Muscle of leg (tissue), 11 donors: ENCODE data around the gene HSPBP1. TPM values are rescaled to one million over a fixed set of nuclear protein-coding genes. Genes with fewer than 3 reads are reported as not detected.

Experiments used
- DNase-seq: peaks from one replicate; pipeline ENCODE4 v3.0.0; 2013
- H3K27ac ChIP-seq: one replicate; pipeline ENCODE4 v1.5.1; 2013; ENCODE audit warnings: mild to moderate bottlenecking, low read length, control low read depth
- H3K27me3 ChIP-seq: one replicate; pipeline ENCODE4 v1.6.1; 2013; ENCODE audit warnings: low read length; ENCODE audit not compliant: control insufficient read depth, insufficient read depth
- H3K36me3 ChIP-seq: one replicate; pipeline ENCODE4 v1.6.1; 2013; ENCODE audit warnings: low read length; ENCODE audit not compliant: control insufficient read depth, insufficient read depth
- H3K4me1 ChIP-seq: one replicate; pipeline ENCODE4 v1.6.1; 2013; ENCODE audit warnings: low read length; ENCODE audit not compliant: control insufficient read depth, insufficient read depth
- H3K4me3 ChIP-seq: one replicate; pipeline ENCODE4 v1.5.1; 2013; ENCODE audit warnings: low read length, control low read depth
- H3K9me3 ChIP-seq: replicated peaks from 2 replicates; pipeline ENCODE4 v1.6.1; 2013; ENCODE audit warnings: low read depth, low read length; ENCODE audit not compliant: control insufficient read depth
- WGBS: methylation state at CpG from one replicate; pipeline ENCODE4 v1.1.5; 2013; ENCODE audit warnings: missing lambda C conversion rate; ENCODE audit not compliant: insufficient coverage; 5-methylcytosine and 5-hydroxymethylcytosine counted together
- polyA plus RNA-seq, 8 donors: library from polyadenylated mRNA; unstranded; fragments of 120-200 nt; gene quantifications; one replicate each; pipeline versions ENCODE4 v1.2.1 to v1.2.3, GENCODE V29; 2013; ENCODE audit warnings: inconsistent platforms in 1 of 8, low replicate concordance in 1 of 8; ENCODE audit not compliant: insufficient read length in 8 of 8, insufficient read depth in 1 of 8
- total RNA-seq: library from RNA; stranded (reverse); fragments of 120-200 nt; gene quantifications from one replicate; pipeline ENCODE4 v1.2.4, GENCODE V29; 2013

Gene HSPBP1
- total and polyA plus RNA-seq, 9 donors, result 14.5 to 34.9 (median 29.9) TPM

DNA sequence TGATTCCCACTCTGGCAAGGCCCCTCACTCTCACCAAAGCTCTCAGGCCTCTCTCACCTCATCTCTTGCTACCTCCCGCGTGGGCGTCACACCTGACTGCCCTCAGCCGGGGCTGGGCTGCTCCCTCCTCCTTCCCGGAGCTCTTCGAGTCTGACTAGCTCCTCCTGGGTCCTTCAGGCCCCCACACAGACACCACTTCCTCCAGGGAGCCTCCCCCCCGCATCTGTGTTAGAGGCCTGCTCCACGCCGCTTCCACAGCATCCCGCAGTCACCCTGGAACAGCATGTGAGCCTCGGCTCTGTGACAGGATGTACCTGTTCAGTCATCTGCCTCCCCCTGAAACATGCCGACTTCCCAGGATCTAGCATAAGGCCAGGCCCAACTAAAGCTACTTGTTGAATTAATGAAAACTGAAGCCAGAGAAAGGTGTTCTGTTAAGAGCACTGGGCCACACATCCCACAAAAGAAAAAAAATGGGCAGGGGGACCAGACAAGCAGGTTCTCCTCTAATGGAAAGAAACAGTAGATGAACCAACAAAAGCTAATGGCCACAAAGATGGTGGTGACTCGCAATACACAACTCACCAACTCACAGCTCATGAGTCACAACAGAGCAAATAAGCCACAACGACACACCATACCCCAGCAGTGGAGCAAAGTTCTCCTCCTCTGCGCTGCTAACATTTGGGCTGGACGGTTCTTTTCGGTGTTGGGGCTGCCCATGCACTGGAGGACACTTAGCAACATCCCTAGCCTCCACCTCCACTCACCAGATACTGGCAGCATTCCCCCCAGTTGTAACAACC is 24.1 kb downstream of the HSPBP1 start:
- H3K9me3 ChIP-seq, result no peaks in the 10 kb centered on the region
- H3K4me1 ChIP-seq, result peaks cover 41% of the 10 kb centered on the region
- WGBS, result 61% methylated on average over 17 of the region's 17 CpGs
- peaks cover 7% of the 10 kb centered on the region for H3K36me3 ChIP-seq
- H3K27me3 ChIP-seq, result no peaks in the 10 kb centered on the region
- no peak overlapping the region for H3K27ac ChIP-seq
- DNase-seq, result no peak
- peak overlapping the region; percentile 9 for H3K4me3 ChIP-seq

DNA sequence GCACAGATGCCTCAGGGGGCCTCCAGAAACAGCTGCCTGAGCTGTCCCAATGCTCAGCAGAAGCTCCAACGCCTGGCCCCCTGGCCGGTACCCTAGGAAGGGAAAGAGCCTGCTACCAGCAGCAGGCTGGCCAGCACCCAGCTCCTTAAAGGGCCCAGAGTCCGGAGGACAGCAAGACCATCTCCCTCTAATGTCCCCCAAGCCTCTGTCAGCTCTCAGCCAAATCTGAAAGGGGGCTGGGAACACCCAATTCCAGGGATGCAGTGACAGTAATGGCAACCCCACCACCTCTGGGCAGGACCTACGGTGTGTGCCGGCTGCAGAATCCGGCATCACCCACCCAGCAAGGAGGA is 25.3 kb downstream of the HSPBP1 start:
- peaks cover 37% of the 10 kb centered on the region for H3K4me1 ChIP-seq
- no peaks in the 10 kb centered on the region for H3K27me3 ChIP-seq
- H3K27ac ChIP-seq, result peak overlapping the region; percentile 29
- DNase-seq, result no peak
- no peaks in the 10 kb centered on the region for H3K9me3 ChIP-seq
- H3K4me3 ChIP-seq, result peak overlapping the region; percentile 2
- H3K36me3 ChIP-seq, result peaks cover 12% of the 10 kb centered on the region
- 38% methylated on average over 5 of the region's 6 CpGs for WGBS

DNA sequence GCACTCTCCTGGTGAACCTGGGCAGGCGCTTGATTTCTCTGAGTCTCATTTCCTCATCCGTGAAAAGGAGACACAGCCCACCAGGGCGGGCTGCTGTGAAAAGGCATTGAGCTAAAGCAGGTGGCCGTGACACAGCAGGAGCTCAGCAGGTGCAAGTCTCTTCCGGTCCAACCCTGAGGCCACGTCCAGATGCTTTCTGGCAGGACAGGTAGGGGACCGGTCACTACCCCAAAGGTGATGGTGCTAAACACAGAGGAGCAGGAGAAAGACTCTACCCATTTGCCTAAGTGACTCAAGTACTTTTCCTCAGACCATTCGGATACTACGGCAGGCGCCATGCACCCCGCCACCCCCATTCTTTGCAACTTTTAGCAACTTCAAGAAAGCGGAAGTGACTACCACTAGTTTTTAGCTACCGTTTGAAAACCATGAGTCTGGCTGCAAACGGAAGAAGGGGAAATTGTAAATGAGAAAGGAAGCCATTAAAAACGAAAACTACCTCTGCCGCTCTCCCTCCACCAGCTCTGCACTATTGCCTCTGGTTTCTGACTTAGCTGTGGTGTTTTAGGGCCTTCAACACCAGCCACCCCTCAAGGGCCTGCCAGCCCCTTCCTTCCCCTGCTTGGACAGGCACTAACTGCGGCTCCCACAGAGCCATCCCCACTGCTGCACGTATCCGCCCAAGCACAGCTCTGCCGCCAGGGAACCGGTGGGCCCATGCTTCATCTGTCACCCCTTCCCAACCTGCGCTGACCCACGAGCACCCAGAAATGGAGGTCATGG is 25.9 kb downstream of the HSPBP1 start:
- DNase-seq, result peak; percentile 39
- no peaks in the 10 kb centered on the region for H3K9me3 ChIP-seq
- H3K4me1 ChIP-seq, result peaks cover 36% of the 10 kb centered on the region
- H3K27ac ChIP-seq, result peak overlapping the region; percentile 29
- peaks cover 12% of the 10 kb centered on the region for H3K36me3 ChIP-seq
- peak overlapping the region; percentile 2 for H3K4me3 ChIP-seq
- 53% methylated on average over 14 of the region's 23 CpGs for WGBS
- no peaks in the 10 kb centered on the region for H3K27me3 ChIP-seq

DNA sequence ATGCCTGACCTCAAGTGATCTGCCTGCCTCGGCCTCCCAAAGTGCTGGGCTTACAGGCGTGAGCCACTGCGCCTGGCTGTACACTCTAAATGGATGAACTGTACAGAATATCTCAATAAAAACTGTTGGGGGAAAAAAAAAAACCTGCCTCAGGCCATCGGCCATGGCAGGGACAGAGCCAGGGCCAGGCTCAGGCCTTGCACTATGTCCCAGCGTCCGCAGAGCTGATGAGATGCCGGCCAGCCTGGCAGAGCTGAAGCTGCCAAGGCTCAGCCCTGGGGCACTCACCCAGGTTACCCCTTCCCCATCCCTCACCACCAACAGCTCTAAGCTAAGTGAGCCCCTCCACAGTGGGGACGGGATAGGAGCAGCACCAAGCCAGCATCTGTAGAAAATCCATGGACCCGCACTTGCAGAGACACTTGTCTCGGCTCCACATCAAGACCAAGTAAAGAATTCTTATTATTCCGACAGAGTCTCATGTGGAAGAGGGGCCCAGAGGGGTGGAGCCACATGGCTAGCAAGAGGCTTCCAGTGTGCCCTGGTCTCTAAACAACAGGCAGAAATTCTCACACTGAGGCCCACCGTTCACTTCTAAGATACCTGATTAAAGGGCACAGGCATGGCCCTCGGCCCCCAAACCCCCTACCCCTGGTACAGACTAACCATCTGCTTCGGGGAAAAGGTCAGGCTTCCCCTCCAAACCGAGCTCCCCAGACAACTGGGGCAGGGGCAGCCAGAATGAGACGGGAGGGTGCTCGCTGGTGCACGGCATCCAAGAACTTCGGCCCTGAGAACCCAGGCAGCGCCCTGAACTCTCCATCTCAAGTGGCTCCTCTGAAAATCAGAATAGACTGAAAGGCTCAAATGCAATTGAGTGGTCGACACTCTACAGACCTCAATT is 26.9 kb downstream of the HSPBP1 start:
- no peak overlapping the region for H3K27ac ChIP-seq
- DNase-seq, result no peak
- no peak overlapping the region for H3K4me3 ChIP-seq
- no peaks in the 10 kb centered on the region for H3K9me3 ChIP-seq
- peaks cover 36% of the 10 kb centered on the region for H3K4me1 ChIP-seq
- H3K36me3 ChIP-seq, result peaks cover 12% of the 10 kb centered on the region
- H3K27me3 ChIP-seq, result no peaks in the 10 kb centered on the region
- WGBS, result 76% methylated on average over 16 of the region's 21 CpGs

GRCh38 chr19:55251341-55252081 is 28.4 kb downstream of the HSPBP1 start:
- Histone ChIP-seq H3K36me3 (peaks cover 26% of the 10 kb centered on the region), H3K27ac (no peak overlapping the region), H3K9me3 (no peaks in the 10 kb centered on the region), H3K4me3 (no peak overlapping the region), H3K4me1 (peaks cover 31% of the 10 kb centered on the region), H3K27me3 (no peaks in the 10 kb centered on the region)
- DNase-seq, result no peak
- WGBS, result 67% methylated on average over 11 of the region's 19 CpGs

GRCh38 chr19:55250262-55251036 is 29.5 kb downstream of the HSPBP1 start:
- Histone ChIP-seq H3K27ac (no peak overlapping the region), H3K9me3 (no peaks in the 10 kb centered on the region), H3K4me1 (peaks cover 21% of the 10 kb centered on the region), H3K36me3 (peaks cover 31% of the 10 kb centered on the region), H3K4me3 (no peak overlapping the region), H3K27me3 (no peaks in the 10 kb centered on the region)
- no peak for DNase-seq
- WGBS, result 91% methylated on average over 17 of the region's 18 CpGs

DNA sequence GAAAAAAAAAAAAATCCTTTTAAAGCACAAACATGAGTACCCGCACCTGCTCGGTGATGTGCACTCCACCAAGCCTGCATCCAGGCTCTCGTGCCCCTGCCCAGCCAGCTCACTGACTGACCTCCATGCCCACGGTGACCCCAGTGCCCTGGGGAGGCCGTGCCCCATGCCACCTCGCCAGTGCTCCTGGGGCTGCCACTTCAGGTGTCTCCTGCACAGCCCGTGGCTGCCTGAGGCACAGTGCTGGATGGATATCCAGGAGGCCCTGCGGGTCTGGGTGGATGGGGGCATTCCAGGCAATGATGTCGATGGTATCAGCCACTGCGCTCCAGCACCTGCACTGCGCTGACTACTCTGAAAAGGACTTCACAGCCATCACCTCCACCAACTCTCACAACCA is 30.1 kb downstream of the HSPBP1 start:
- DNase-seq, result no peak
- Histone ChIP-seq H3K27ac (no peak overlapping the region), H3K9me3 (no peaks in the 10 kb centered on the region), H3K4me3 (no peak overlapping the region), H3K36me3 (peaks cover 37% of the 10 kb centered on the region), H3K27me3 (no peaks in the 10 kb centered on the region), H3K4me1 (peaks cover 19% of the 10 kb centered on the region)
- 94% methylated on average over 9 of the region's 11 CpGs for WGBS

DNA sequence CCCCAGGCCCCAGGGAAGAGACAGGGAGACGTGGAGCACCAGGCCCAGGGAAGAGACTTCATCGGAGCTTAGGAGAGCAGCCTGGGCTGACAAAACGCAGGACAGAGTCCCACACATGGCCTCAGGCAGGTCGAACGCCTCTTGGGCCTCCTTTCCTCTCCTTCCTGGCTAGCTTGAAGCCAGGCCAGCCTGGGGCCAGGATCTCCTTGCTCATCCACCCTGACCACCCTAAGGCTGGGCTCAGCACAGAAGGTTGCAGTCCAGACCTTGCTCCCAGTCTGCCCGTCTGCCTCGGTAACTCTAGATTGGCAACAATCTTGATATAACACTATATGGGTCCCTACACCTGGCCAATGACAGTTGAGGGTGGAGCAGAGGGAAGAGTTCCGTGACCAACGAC is 31.2 kb downstream of the HSPBP1 start:
- WGBS, result 79% methylated on average over 5 of the region's 9 CpGs
- peaks cover 48% of the 10 kb centered on the region for H3K36me3 ChIP-seq
- H3K4me1 ChIP-seq, result peaks cover 10% of the 10 kb centered on the region
- no peaks in the 10 kb centered on the region for H3K27me3 ChIP-seq
- H3K27ac ChIP-seq, result no peak overlapping the region
- no peak for DNase-seq
- H3K4me3 ChIP-seq, result no peak overlapping the region
- H3K9me3 ChIP-seq, result no peaks in the 10 kb centered on the region

DNA sequence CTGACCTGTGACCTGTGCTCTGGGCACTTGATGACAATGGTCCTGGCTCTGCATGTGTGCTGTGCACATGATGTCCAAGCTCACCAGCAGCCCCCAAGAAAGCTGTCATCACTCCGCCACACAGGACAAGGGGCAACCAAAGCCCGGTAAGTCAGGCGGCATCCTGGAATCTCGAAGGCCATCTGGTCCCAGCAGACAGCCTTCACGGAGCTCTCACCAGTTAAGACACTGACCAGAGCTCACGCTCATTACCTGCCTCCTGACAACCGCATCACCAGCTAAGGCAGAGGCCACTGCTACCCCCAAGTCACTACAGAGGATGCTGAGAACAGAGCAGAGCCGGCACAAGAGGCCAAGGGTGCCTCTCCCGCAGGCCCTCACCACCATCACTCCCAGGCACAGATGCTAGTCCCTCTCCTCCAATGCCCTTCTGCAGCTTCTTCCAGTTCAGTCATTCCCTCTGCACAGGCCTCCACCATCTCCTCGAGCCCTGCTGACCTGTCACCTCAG is 31.7 kb downstream of the HSPBP1 start:
- no peak overlapping the region for H3K27ac ChIP-seq
- no peaks in the 10 kb centered on the region for H3K27me3 ChIP-seq
- 69% methylated on average over 10 of the region's 10 CpGs for WGBS
- no peak overlapping the region for H3K4me3 ChIP-seq
- H3K4me1 ChIP-seq, result peaks cover 9% of the 10 kb centered on the region
- no peaks in the 10 kb centered on the region for H3K9me3 ChIP-seq
- H3K36me3 ChIP-seq, result peaks cover 53% of the 10 kb centered on the region
- DNase-seq, result no peak
